Activated CD8-positive, alpha-beta memory T cell treated with anti-CD3 and anti-CD28 coated beads, Interleukin-2, amount 10 ng/mL, durations not matched to agents 7 days and 5 days (primary cell): Measurements from ENCODE around the gene ASF1A. TPM values are rescaled to one million over a fixed set of nuclear protein-coding genes. Genes with fewer than 3 reads are reported as not detected.
A peak's percentile ranks its signal among the peaks of the same experiment; 100 is the strongest.

Experiments
- ATAC-seq: fragments of 150-1000 bp; cut with Tn5 transposase; one replicate; pipeline ENCODE4 v1.10.0; 2021; ENCODE audit warnings: moderate library complexity
- CTCF ChIA-PET: fragments of 350-600 bp; sonication (Branson Sonifier 250); formaldehyde crosslinking; loops from one replicate; lab custom pipeline; 2021; ENCODE audit warnings: antibody characterized with exemption; lab: Charles Lee
- DNase-seq: peaks from one replicate; pipeline ENCODE4 v3.0.0-alpha.2; 2020
- H3K27ac Mint-ChIP-seq: one replicate; pipeline ENCODE4 v1.8.0; 2021; ENCODE audit warnings: mild to moderate bottlenecking, mixed read lengths
- H3K27me3 Mint-ChIP-seq: one replicate; pipeline ENCODE4 v1.8.0; 2021; ENCODE audit warnings: mixed read lengths
- H3K36me3 Mint-ChIP-seq: one replicate; pipeline ENCODE4 v1.8.0; 2021; ENCODE audit warnings: mild to moderate bottlenecking, mixed read lengths
- H3K4me1 Mint-ChIP-seq: one replicate; pipeline ENCODE4 v1.8.0; 2021; ENCODE audit warnings: mixed read lengths
- H3K4me3 Mint-ChIP-seq: one replicate; pipeline ENCODE4 v1.8.0; 2021; ENCODE audit warnings: mild to moderate bottlenecking, moderate library complexity, mixed read lengths
- H3K9me3 Mint-ChIP-seq: one replicate; pipeline ENCODE4 v1.8.0; 2022; ENCODE audit warnings: low read depth, mixed read lengths
- total RNA-seq, 2 experiments: library from RNA; stranded (reverse); gene quantifications; one replicate each; pipeline ENCODE4 v1.2.3, GENCODE V29; 2021

Gene ASF1A
- total RNA-seq, 2 experiments from 2014 or later = 56.4 to 65.7 TPM

- Mint-ChIP-seq H3K4me1 (peaks cover 68% of the 10 kb centered on the region), H3K36me3 (peaks cover 77% of the 10 kb centered on the region), H3K9me3 (no peaks in the 10 kb centered on the region), H3K4me3 (no peak overlapping the region), H3K27ac (peak overlapping the region; percentile 40), H3K27me3 (no peaks in the 10 kb centered on the region)
- DNase-seq = no peak
- no peak for ATAC-seq
- CTCF ChIA-PET = interaction anchor here (1.6 kb wide), 1 partner anchor 10 kb away, joined by 5 read pairs; the partner anchor contains the start of gene ASF1A
Observed at GRCh38 chr6:118903691-118904090, 9.7 kb downstream of the ASF1A start.

DNA sequence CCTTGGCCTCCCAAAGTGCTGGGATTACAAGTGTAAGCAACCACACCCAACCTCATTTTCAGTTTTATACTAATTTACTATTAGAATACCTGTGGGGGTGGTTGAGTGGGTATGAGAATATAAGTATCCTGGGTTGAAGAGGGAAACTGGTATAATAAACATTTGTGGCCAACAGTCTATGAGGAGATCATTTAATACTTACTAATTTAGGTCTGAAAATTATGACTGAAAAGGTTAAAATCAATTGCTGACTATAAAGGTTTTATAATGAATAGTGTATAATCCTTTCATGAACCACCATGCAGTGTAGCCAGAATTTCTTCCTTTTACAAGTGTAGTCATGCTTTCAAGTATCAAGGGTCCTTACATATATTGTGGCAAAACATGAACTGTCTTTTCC is 11.1 kb downstream of the ASF1A start:
- peaks cover 74% of the 10 kb centered on the region for H3K36me3 Mint-ChIP-seq
- H3K9me3 Mint-ChIP-seq = no peaks in the 10 kb centered on the region
- CTCF ChIA-PET = interaction anchor here (1.6 kb wide), 1 partner anchor 11 kb away, joined by 5 read pairs; the partner anchor contains the start of gene ASF1A
- no peaks in the 10 kb centered on the region for H3K27me3 Mint-ChIP-seq
- ATAC-seq = no peak
- no peak for DNase-seq
- peaks cover 55% of the 10 kb centered on the region for H3K4me1 Mint-ChIP-seq
- H3K27ac Mint-ChIP-seq = no peak overlapping the region
- no peak overlapping the region for H3K4me3 Mint-ChIP-seq

GRCh38 chr6:118905851-118906250 is 11.9 kb downstream of the ASF1A start:
- peaks cover 47% of the 10 kb centered on the region for H3K4me1 Mint-ChIP-seq
- DNase-seq (no peak), ATAC-seq (peak; percentile 49)
- no peaks in the 10 kb centered on the region for H3K9me3 Mint-ChIP-seq
- no peak overlapping the region for H3K4me3 Mint-ChIP-seq
- H3K36me3 Mint-ChIP-seq = peaks cover 74% of the 10 kb centered on the region
- no peaks in the 10 kb centered on the region for H3K27me3 Mint-ChIP-seq
- CTCF ChIA-PET = interaction anchor here (2.6 kb wide), 1 partner anchor 9 kb away, joined by 9 read pairs; no protein-coding TSS in a partner anchor
- peak overlapping the region; percentile 80 for H3K27ac Mint-ChIP-seq

DNA sequence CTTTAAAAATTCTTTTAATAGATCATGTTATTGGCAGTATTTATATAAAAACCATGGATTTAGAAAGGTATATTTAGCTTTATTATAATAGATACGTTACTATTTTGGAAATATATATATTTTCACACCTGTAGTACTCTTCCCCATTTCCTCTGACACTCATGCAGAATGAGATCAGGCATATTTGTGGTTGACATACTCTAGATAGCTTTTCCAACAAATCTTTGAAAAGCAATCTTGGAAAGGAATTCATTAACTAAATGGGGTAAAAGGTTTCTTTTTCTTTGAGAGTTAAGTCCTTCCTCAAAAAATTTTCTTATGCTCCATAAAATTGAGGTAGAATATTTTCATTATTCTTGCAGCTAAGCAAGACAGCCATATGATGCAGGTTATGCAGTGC is 14.5 kb downstream of the ASF1A start:
- H3K4me3 Mint-ChIP-seq = no peak overlapping the region
- H3K27me3 Mint-ChIP-seq = no peaks in the 10 kb centered on the region
- DNase-seq = no peak
- H3K4me1 Mint-ChIP-seq = peaks cover 26% of the 10 kb centered on the region
- peaks cover 70% of the 10 kb centered on the region for H3K36me3 Mint-ChIP-seq
- ATAC-seq = no peak
- CTCF ChIA-PET = interaction anchor here (2.6 kb wide), 1 partner anchor 11 kb away, joined by 9 read pairs; no protein-coding TSS in a partner anchor
- no peak overlapping the region for H3K27ac Mint-ChIP-seq
- H3K9me3 Mint-ChIP-seq = no peaks in the 10 kb centered on the region

DNA sequence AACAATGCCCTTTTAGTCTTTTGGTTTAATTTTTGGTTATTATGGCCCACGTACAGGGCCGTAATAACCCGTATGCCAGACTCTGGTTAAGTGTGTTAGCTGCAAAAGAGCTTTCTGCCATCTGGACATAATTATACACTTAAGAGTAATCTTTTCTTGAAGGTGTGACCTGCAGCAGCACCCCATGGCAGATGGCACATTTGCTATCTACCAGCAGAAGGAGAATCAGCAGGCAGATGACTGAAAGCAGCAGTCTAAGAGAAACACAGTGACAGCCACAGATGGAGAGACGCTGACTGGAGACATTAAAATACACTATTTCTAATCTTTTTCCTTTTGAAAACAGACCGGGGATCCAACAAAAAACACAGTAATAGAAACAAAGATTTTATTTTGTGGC is 18.7 kb downstream of the ASF1A start:
- Mint-ChIP-seq H3K4me3 (no peak overlapping the region), H3K4me1 (no peaks in the 10 kb centered on the region), H3K27ac (no peak overlapping the region), H3K27me3 (no peaks in the 10 kb centered on the region), H3K36me3 (peaks cover 59% of the 10 kb centered on the region), H3K9me3 (no peaks in the 10 kb centered on the region)
- ATAC-seq = no peak
- DNase-seq = no peak
- CTCF ChIA-PET = interaction anchor here (0.9 to 1.7 kb wide), 3 partner anchors 15 to 112 kb away, joined by 3 to 4 read pairs (median 3); no protein-coding TSS in a partner anchor

DNA sequence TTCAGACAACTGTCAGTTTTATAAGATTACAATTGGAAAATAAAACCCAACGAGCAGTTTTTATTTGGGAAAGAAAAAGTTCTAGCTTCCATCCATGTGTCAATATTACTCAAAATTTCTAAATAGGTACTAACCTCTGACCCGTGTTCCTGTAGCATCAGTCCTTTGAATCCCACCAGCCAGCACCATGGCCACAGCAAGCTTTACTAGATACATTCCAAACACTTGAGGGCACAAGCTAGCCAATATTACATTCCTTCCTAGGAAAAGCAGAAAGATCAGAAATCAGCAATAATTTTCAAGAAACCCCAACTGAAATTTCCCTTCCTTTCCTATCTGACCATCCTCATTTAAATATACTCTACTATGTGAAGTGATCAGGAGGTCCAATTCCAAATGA is 19.2 kb downstream of the ASF1A start:
- CTCF ChIA-PET = interaction anchor here (0.9 to 1.7 kb wide), 3 partner anchors 16 to 113 kb away, joined by 3 to 4 read pairs (median 3); no protein-coding TSS in a partner anchor
- no peaks in the 10 kb centered on the region for H3K9me3 Mint-ChIP-seq

DNA sequence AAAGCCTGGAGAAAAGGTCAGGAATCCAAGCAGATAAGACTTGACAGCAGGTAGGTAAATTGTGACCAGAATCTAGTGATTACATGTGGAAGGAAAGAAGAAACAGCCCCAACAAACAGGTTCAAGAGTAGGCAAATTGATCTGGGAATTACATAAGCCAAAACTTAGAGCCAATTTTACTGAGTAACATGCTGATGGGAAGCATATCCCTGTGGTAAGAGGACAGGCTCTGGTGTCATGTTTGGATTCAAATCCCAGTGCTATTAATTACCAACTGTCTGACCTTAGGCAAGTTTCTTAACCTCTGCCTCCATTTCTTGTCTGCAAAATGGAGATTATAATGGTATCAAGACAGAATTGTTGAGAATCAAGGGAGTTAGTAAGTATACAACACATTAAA is 20.6 kb downstream of the ASF1A start:
- H3K27me3 Mint-ChIP-seq = no peaks in the 10 kb centered on the region
- no peaks in the 10 kb centered on the region for H3K4me1 Mint-ChIP-seq
- CTCF ChIA-PET = no interaction called here
- no peak overlapping the region for H3K27ac Mint-ChIP-seq
- DNase-seq (no peak), ATAC-seq (no peak)
- H3K9me3 Mint-ChIP-seq = no peaks in the 10 kb centered on the region
- peaks cover 52% of the 10 kb centered on the region for H3K36me3 Mint-ChIP-seq
- H3K4me3 Mint-ChIP-seq = no peak overlapping the region

More for the DNA sequence above, 19.2 kb downstream of the ASF1A start:
- ATAC-seq (no peak), DNase-seq (no peak)
- no peaks in the 10 kb centered on the region for H3K27me3 Mint-ChIP-seq
- H3K4me3 Mint-ChIP-seq = no peak overlapping the region
- no peak overlapping the region for H3K27ac Mint-ChIP-seq
- peaks cover 54% of the 10 kb centered on the region for H3K36me3 Mint-ChIP-seq
- no peaks in the 10 kb centered on the region for H3K4me1 Mint-ChIP-seq

- Mint-ChIP-seq H3K36me3 (peaks cover 53% of the 10 kb centered on the region), H3K27ac (no peak overlapping the region), H3K4me1 (peaks cover 3% of the 10 kb centered on the region), H3K27me3 (no peaks in the 10 kb centered on the region), H3K4me3 (no peak overlapping the region), H3K9me3 (no peaks in the 10 kb centered on the region)
- DNase-seq (no peak), ATAC-seq (no peak)
- CTCF ChIA-PET = no interaction called here
Observed at GRCh38 chr6:118917546-118918328, 23.8 kb downstream of the ASF1A start.

GRCh38 chr6:118918329-118918725 is 24.4 kb downstream of the ASF1A start:
- DNase-seq (no peak), ATAC-seq (no peak)
- CTCF ChIA-PET = no interaction called here
- H3K27ac Mint-ChIP-seq = no peak overlapping the region
- no peak overlapping the region for H3K4me3 Mint-ChIP-seq
- no peaks in the 10 kb centered on the region for H3K9me3 Mint-ChIP-seq
- no peaks in the 10 kb centered on the region for H3K27me3 Mint-ChIP-seq
- peaks cover 3% of the 10 kb centered on the region for H3K4me1 Mint-ChIP-seq
- H3K36me3 Mint-ChIP-seq = peaks cover 51% of the 10 kb centered on the region

- peaks cover 45% of the 10 kb centered on the region for H3K36me3 Mint-ChIP-seq
- CTCF ChIA-PET = no interaction called here
- ATAC-seq (no peak), DNase-seq (no peak)
- H3K4me3 Mint-ChIP-seq = no peak overlapping the region
- no peaks in the 10 kb centered on the region for H3K27me3 Mint-ChIP-seq
- peaks cover 3% of the 10 kb centered on the region for H3K4me1 Mint-ChIP-seq
- no peak overlapping the region for H3K27ac Mint-ChIP-seq
- H3K9me3 Mint-ChIP-seq = no peaks in the 10 kb centered on the region
Observed at GRCh38 chr6:118921084-118921483, 27.1 kb downstream of the ASF1A start.

DNA sequence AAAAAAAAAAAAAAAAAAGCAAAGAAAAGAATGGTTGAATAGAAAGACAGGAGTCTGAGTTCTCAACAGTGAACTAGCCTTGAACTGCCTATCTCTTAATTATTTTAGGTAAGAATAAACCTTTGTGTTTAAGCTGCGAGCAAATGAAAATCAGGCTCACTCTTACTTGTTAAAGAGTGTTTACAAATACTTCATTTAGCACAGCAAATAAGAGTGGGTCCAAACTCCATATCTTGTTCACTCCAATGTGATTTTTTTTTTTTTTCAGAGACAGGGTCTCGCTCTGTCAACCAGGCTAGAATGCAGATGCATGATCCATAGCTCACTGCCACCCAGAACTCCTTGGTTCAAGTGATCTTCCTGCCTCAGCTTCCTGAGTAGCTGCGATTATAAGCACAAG is 29.1 kb downstream of the ASF1A start:
- CTCF ChIA-PET = interaction anchor here (0.7 to 1.4 kb wide), 3 partner anchors 14 to 241 kb away, joined by 3 read pairs; partner anchors contain the start of gene ASF1A
- H3K4me1 Mint-ChIP-seq = peaks cover 7% of the 10 kb centered on the region
- no peak overlapping the region for H3K27ac Mint-ChIP-seq
- H3K9me3 Mint-ChIP-seq = no peaks in the 10 kb centered on the region
- H3K36me3 Mint-ChIP-seq = peaks cover 53% of the 10 kb centered on the region
- H3K4me3 Mint-ChIP-seq = no peak overlapping the region
- no peaks in the 10 kb centered on the region for H3K27me3 Mint-ChIP-seq
- DNase-seq (no peak), ATAC-seq (no peak)

GRCh38 chr6:118930680-118931079 is 36.7 kb downstream of the ASF1A start:
- Mint-ChIP-seq H3K4me3 (no peak overlapping the region), H3K27me3 (no peaks in the 10 kb centered on the region), H3K27ac (no peak overlapping the region), H3K9me3 (no peaks in the 10 kb centered on the region), H3K36me3 (peaks cover 39% of the 10 kb centered on the region), H3K4me1 (peaks cover 36% of the 10 kb centered on the region)
- ATAC-seq (no peak), DNase-seq (no peak)
- CTCF ChIA-PET = no interaction called here

DNA sequence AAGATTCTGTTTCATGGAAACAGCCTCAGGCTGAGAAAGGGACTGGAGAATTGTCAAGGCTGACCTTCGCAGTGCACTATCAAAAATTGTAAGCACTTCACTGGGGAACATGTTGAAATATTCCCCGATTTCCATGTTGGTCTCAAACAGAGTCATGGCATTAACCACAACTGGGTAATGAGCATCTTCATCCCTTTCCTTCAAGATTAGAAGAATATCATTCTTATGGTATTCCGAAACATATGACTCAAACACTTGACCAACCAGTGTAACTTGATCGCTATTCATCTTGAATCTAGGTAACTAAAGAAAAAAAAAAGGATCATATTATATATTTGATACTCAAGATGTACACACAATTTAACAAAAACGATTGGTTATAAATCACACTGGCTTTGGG is 37.5 kb downstream of the ASF1A start:
- no peak for ATAC-seq
- Mint-ChIP-seq H3K9me3 (no peaks in the 10 kb centered on the region), H3K4me3 (no peak overlapping the region), H3K36me3 (peaks cover 37% of the 10 kb centered on the region), H3K27ac (no peak overlapping the region), H3K27me3 (no peaks in the 10 kb centered on the region), H3K4me1 (peaks cover 39% of the 10 kb centered on the region)
- CTCF ChIA-PET = no interaction called here
- DNase-seq = no peak

- H3K9me3 Mint-ChIP-seq = peaks cover 2% of the 10 kb centered on the region
- no peak for DNase-seq
- H3K36me3 Mint-ChIP-seq = peaks cover 39% of the 10 kb centered on the region
- no peak overlapping the region for H3K27ac Mint-ChIP-seq
- no peak for ATAC-seq
- no peak overlapping the region for H3K4me3 Mint-ChIP-seq
- peaks cover 41% of the 10 kb centered on the region for H3K4me1 Mint-ChIP-seq
- CTCF ChIA-PET = no interaction called here
- no peaks in the 10 kb centered on the region for H3K27me3 Mint-ChIP-seq
Observed at GRCh38 chr6:118932421-118932820, 38.5 kb downstream of the ASF1A start.
